GM15510 (cell line): ENCODE measurements around the gene DGKE.

Experiments
- POLR2A ChIP-seq: IDR thresholded peaks from 3 replicates; pipeline ENCODE4 v1.6.1; 2011; ENCODE audit warnings: borderline replicate concordance; ENCODE audit not compliant: insufficient read length; ENCODE audit errors: extremely low read depth

DGKE gene

DNA sequence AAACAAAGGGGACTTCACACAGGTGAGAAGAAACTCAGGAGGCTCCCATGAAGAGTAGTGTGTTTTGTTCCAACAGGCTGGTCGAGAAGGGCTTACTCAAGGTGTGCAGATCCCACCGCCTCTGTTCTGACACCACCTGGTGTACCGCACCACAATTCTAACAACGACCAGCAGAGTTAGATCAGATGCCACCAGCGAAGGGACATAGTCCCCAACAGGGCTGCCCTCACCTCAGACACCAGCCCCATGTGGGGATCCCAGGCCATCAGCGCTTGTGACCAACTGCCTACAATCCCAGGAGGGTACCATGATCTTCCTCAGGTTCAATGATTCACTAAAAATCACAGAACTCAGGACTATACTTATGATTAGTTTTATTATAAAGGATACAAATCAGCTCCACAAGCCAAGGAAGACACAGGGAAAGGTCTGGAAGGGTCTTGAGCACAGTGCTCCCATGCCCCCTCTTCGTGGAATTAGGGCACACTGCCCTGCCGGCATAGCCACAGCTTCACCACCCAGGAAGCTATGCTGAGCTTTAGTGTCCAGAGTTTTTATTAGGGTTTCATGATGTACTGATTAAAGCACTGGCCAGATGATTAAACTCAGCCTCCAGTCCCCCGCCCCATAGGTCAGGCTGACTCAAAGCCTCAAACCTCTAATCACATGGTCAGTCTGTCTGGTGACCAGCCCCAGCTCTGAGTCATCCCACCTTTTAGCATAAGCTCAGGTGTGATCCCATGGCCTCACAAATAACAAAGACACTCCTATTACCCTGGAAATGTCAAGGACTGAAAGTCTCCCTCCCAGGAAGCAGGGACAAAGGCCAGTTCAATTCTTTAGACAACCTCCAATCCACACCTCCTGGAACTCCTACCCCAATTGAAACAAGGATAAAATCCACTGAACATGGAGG, 53.9 kb downstream of the DGKE start:
- TF ChIP-seq POLR2A, result no peak

DNA sequence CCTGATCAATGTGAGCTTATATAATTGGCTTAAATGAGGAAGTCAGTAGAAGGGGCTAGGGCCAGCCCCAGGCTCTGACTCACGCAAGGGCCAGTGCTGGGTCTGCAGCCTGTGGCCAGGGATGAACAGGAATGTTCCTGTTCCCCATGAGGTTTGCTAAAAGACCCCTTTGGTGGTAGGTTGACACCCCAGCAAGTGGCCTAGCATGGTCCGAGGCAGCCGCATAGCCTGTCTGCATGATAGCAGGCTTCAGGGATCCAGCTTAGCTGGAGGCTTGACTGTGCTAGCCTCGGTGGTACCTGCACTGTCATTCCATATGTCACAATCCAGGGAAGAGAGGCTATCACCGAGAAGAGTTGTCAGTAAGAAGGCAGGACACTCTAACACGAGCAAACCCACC, 56.4 kb downstream of the DGKE start:
- no peak for TF ChIP-seq POLR2A

DNA sequence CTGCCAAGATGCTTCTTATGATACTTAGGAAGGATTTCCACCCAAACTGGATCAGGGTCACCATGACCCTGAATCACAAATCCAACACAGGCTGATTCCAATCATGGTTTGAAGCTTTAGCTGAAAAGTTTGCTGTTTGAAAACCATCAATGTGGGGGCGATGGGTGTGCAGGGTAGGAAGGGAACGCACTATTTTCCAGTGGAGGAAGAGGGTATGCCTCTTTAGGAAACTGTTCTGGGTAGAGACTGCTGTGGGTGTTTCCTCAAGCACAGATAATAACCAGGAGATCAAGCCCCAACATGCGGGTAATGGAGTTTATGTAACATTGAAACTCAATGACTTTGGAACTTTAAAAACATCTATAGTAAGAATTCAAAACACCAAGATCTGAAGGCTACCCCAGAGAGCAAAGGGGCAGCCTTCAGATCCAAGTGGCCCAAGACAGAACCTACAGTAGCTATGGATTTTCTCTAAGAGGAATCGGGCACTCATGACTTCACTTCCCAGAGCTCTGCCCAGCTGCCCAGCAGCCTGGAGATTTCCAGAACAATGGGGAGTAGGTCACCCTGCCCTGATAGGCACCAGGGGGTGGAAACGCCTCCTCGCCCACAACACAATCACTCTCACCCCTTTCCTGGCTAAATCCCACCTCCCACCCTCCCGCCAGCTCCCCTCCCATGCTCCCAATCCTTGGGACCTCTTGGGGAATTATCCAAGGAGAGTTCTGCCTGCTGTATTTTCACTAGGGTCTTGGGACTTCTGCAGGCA, 57.1 kb downstream of the DGKE start:
- no peak for TF ChIP-seq POLR2A

DNA sequence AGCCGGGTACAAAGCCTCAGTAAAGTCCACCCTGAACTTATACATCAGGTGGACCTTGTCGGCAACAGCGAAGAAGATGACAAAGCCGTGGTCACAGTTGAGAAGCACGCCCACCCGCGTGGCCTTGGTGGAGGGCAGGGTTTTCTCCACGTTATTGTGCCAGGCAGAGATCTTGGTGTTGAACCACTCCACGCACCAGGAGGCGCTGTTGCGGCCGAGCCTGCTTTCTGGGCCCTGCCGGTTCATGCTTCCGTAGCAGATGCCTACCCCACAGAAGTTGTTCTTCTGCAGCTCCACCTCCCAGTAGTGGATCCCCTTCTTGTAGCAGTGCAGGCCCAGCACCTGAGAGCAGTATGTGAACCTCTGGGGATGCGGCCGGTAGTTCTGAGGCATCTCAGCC, 57.8 kb downstream of the DGKE start:
- no peak for TF ChIP-seq POLR2A

DNA sequence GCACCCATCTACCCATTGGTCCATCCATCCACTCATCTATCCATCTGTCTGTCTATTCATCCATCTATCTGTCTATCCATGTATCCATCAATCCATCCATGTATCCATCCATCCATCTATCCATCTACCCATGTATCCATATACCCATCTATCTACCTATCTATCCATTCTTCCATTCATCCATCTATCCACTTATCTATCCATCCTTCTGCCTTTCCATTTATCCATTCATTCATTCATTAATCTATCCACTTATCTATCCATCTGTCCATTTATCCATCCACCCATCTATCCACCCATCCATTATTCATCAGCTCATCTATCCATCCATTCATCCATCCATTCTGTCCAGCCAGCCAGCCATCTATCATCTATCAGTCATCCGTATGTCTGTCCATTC, 58.4 kb downstream of the DGKE start:
- no peak for TF ChIP-seq POLR2A

DNA sequence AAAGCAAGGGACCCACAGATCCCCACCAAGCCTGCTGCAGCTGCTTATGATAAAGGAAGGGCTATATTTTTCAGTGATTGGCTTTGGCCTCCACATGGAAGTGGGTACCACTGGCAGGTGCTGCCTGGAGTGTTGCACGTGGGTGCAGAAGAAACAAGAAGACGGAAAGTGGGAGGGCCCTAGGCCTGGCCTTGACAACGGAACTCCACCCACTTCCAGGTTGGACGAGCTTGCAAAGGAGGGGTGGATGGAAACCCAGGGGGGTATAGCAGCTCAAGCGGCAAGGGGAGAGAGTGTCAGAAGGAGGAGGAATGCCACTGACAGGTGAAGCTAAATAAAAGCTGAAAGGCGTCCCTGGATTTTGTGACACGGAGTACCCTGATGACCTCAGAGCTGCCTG, 59.6 kb downstream of the DGKE start:
- TF ChIP-seq POLR2A, result no peak

DNA sequence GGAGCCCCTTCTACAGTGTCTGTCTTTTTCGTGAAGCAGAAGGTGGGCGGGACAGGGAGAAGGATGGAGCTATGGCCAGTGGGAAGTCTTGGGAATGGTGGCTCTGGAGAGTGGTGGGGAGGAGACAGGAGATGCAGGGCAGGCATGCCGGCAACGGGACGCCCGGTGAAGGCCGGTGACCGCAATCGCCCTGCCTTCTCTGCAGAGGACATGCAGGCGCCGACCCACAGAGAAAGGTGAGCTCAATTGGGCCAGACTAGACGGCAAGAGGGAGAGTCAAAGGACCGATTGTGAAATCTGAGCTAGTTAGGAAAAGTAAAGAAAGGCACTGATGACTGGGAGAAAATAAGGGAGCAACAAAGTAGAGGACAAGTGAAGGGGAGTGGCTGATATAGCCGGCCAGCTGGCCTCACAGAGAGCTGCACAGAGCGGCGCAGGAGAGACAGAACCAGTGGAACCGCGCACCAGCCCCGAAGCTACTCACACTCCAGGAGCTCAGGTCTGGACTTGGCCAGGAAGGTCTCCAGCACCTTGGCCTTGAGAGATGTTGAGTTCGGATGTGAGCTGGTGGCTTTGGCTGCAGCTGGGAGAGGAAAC, 61.0 kb downstream of the DGKE start:
- no peak for TF ChIP-seq POLR2A

DNA sequence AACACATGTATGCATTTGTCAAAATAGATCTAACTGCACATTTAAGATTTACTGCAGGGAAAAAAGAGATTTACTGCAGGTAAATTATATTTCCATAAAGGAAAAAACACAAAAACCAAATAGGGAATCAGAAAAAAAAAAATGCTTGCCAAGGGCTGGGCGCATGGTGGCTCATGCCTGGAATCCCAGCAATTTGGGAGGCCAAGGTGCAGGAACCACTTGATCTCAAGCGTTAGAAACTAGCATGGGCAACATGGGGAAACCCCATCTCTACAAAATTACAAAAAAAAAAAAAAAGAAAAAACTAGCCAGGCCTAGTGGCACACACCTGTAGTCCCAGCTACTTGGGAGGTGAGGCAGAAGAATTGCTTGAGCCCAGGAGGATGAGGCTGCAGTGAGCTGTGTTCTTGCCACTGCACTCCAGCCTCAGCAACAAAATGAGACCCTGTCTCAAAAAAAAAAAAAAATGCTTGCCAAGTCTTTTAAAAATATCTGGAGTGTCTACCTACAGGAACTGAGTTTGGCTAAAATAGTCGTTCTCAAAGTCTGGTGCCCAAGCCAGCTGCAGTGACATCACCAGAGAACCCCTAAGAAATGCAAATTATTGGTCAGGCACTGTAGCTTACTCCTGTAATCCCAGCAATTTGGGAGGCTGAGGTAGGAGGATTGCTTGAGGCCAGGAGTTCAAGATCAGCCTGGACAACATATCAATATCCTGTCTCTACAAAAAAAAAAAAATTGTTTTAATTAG, 62.4 kb downstream of the DGKE start:
- TF ChIP-seq POLR2A, result no peak

DNA sequence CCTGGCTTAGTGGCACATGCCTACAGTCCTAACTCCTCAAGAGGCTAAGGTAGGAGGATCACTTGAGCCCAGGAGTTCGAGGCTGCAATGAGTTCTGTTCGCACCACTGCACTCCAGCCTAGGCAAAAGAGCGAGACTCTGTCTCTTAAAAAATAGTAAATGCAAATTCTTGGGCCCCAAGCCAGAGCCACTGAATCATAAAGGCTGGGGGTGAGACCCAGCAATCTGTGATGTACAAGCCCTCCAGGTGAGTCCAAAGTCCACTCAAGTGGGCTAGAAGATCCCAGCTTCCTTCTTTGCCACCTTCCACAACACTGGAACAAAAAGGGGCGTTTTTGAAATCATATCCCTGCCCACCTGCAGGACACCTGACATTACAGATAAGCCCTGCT, 63.0 kb downstream of the DGKE start:
- no peak for TF ChIP-seq POLR2A

DNA sequence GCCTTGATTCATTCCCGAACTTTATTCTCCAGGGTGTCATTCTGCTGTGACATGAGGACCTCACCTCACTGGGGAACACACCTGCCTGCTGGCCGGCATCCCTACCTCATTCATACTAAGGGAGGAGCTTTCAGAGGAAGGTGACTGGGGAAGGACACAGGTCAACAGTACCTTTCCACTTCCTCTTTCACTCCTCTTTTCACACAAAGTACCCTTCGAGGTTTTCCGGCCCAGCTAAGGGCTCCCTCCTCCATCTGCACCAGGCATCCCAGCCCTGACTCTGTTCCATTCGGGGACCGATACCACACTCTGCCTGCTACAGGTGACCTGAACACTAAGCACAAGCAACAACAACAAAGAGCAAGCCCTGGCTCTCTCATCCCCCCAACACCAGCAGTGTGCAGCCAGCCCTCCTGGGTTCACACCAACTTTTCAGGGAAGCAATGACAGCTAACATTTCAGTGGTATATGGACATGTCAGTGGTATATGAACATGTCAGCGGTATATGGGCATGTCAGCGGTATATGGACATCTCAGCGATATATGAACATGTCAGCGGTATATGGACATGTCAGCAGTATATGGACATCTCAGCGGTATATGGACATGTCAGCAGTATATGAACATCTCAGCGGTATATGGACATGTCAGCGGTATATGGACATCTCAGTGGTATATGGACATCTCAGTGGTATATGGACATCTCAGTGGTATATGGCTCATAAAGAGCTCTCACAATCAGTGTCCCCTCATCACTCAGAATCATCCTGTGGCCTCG, 63.9 kb downstream of the DGKE start:
- no peak for TF ChIP-seq POLR2A

DNA sequence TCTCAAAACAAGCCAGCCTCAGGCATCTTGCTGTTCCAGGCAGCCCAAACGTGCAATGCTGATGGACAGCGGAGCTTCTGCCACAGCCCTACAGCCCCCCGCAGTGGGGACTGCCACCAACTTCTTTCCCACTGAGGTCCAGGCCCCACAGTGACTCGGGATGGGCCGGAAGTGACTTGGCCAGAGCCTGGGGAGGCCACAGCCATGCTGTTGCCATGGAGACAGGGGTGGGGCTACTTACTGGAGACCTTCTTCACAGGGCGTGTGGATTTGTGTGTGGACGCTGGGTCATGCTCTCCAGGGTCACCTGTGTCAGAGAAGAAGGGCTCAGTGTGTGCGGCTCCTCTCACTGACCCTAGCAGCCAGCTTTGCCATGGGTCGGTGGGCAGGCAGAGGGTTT, 64.9 kb downstream of the DGKE start:
- TF ChIP-seq POLR2A, result no peak

DNA sequence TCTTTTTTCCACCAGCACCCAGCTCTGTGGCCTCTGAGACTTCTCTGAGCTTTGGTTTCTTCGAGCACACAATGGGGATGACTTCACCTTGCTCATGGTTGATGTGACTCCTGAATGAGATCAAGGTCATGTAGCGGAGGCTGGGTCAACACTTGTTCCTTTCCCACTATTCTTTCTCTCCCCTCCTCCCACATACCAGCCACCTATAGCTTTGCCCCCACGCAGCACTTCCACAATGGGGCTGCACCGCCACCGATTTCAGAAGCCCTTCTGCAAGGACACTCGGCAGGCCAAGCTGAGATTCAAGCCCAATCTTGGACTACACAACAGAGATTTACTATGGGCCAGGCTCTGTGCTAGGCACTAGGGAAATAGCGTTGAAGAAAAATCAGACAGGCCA, 65.5 kb downstream of the DGKE start:
- TF ChIP-seq POLR2A, result no peak

DNA sequence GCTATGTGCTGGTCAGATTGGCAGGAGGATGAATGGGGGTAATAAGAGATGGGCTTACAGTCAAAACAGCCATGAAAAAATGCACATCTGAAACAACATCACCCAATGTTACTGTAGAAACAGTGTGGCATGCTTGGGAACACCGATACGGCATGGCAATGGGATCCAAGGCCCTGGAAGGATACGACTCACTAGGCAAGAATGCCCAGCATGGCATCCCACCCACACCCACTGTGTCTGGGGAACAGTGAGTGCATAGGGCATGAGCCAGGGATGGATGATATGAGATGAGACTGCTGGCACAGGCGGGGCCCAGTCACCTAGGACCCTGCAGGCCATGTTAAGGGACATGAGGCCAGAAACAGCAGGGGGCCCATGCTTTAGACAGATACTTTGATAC, 68.4 kb downstream of the DGKE start:
- no peak for TF ChIP-seq POLR2A

DNA sequence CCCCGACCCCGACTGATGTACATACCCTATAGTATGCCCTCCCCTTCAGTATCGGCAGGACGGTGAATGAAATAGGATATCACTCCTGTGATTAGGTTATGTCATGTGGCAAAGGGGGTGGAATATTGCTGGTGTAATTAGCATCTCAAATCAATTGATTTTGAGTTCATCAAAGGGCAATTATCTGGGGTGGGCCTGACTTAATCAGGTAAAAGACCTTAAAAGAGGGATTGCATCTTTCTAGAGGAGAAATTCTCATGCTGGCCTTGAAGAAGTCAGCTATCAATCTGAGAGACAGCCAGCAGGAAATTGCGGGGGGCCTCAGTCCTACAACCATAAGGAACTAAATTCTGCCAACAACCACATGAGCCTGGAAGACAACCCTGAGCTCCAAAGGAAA, 69.6 kb downstream of the DGKE start:
- no peak for TF ChIP-seq POLR2A
